KBM-7 (cell line): ENCODE results near the gene ZBTB9.
"Not testable (repeated sequence)": the region's sequence is repeated elsewhere in the genome, so short reads cannot be mapped to it uniquely, and the experiment has no call there.

Source experiments
- DNase-seq: peaks from one replicate; pipeline ENCODE4 v3.0.0-alpha.2; 2015
- in situ Hi-C: fragments of 300-500 bp; cut with MboI; formaldehyde crosslinking; loops from 2 replicates; pipeline ENCODE4 v1.14.3; 2020; ENCODE audit warnings: low sequenced_read_pairs, low pct_unique_long_range_greater_than_20kb, mixed read lengths

ZBTB9 gene

GRCh38 chr6:33451606-33452005 lies 2.8 kb upstream of the ZBTB9 start:
- DNase-seq = no peak
- in situ Hi-C loops = no loop called here

GRCh38 chr6:33452496-33452895 lies 1.9 kb upstream of the ZBTB9 start:
- DNase-seq = no peak
- in situ Hi-C loops = no loop called here

- DNase-seq = peak; percentile 27
- in situ Hi-C loops = no loop called here
Measured at GRCh38 chr6:33453393-33454008, 875 bp upstream of the ZBTB9 start.

- no peak for DNase-seq
- in situ Hi-C loops = no loop called here
Measured at GRCh38 chr6:33455051-33455450, 675 bp downstream of the ZBTB9 start.

DNA sequence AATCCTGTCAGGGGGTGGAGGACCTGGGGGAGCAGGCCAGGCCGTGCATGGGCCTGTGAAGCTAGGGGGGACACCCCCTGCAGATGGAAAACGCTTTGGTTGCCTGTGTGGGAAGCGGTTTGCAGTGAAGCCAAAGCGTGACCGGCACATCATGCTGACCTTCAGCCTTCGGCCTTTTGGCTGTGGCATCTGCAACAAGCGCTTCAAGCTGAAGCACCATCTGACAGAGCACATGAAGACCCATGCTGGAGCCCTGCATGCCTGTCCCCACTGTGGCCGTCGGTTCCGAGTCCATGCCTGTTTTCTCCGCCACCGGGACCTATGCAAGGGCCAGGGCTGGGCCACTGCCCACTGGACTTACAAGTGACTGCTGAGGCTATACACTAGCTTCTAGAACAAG lies 1.8 kb downstream of the ZBTB9 start:
- no peak for DNase-seq
- in situ Hi-C loops = no loop called here

DNA sequence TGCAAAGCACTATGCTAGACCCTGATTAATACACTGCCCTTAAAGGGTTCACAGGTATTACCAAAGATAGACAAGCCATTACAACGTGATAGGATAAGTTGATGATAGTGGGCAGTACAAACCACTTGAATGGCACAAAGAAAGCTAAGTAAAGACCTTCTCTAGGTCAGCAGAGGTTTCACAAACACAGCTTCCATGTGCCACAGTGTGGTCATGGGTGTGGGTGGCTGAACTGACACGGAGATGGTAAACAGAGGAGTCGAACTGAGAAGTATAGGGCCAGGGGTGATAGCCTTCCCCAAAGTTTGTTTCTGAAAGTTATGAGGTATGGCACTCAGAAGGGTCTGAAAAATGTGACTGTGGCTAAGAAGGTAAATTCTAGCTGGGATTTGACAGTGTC lies 4.3 kb downstream of the ZBTB9 start:
- in situ Hi-C loops = no loop called here
- no peak for DNase-seq

GRCh38 chr6:33459226-33459625 lies 4.8 kb downstream of the ZBTB9 start:
- DNase-seq = no peak
- in situ Hi-C loops = no loop called here

DNA sequence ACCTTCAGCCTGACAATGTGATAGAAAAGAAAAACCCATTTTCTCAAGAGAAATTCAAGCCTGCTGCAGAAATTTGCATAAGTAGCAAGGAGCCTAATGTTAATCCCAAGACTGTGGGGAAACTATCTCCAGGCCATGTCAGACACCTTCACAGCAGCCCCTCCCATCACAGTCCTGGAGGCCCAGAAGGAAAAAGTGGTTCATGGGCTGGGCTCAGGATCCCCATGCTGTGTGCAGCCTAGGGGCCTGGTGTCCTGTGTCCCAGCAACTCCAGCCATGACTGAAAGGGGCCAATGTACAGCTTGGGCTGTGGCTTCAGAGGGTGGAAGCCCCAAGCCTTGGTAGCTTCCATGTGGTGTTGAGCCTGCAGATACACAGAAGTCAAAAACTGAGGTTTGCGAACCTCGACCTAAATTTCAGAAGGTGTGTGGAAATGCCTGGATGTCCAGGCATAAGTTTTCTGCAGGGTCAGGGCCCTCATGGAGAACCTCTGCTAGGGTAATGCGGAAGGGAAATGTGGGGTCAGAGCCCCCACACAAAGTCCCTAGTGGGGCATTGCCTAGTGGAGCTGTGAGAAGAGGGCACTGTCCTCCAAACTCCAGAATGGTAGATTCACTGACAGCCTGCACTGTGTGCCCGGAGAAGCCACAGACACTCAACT lies 11.8 kb downstream of the ZBTB9 start:
- DNase-seq = no peak
- in situ Hi-C loops = no loop called here

DNA sequence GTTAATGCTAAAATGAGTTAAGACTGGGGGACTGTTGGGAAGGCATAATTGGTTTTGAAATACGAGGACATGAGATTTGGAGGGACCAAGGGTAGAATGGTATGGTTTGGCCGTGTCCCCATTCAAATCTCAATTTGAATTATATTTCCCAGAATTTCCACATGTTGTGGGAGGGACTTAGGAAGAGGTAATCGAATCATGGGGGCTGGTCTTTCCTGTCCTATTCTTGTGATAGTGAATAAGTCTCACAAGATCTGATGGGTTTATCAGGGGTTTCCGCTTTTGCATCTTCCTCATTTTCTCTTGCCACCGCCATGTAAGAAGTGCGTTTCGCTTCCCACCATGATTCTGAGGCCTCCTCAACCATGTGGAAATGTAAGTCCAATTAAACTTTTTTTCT lies 12.7 kb downstream of the ZBTB9 start:
- no peak for DNase-seq
- in situ Hi-C loops = no loop called here

GRCh38 chr6:33469661-33470060 lies 15.3 kb downstream of the ZBTB9 start:
- in situ Hi-C loops = no loop called here
- DNase-seq = no peak

GRCh38 chr6:33477864-33478263 lies 23.5 kb downstream of the ZBTB9 start:
- DNase-seq = no peak
- in situ Hi-C loops = no loop called here

GRCh38 chr6:33481192-33481591 lies 26.8 kb downstream of the ZBTB9 start:
- DNase-seq = no peak
- in situ Hi-C loops = no loop called here

DNA sequence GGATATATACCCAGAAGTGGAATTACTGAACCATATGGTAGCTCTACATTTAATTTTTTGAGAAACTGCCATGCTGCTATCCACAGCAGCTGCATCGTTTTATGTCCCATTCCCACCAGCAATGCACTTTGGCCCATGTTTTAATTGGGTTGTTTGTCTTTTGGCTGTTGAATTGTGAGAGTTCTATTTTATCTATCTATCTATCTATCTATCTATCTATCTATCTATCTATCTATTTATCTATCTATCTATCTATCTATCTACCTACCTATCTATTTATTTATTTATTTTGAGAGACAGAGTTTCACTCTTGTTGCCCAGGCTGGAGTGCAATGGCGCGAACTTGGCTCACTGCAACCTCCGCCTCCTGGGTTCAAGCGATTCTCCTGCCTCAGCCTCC lies 28.2 kb downstream of the ZBTB9 start:
- DNase-seq, in situ Hi-C loops: not testable (repeated sequence)

GRCh38 chr6:33483678-33484077 lies 29.3 kb downstream of the ZBTB9 start:
- in situ Hi-C loops = no loop called here
- DNase-seq = no peak

- in situ Hi-C loops, DNase-seq: not testable (repeated sequence)
Measured at GRCh38 chr6:33484673-33485262, 30.4 kb downstream of the ZBTB9 start.

- DNase-seq, in situ Hi-C loops: not testable (repeated sequence)
Measured at GRCh38 chr6:33485680-33486079, 31.3 kb downstream of the ZBTB9 start.

- DNase-seq = no peak
- in situ Hi-C loops = no loop called here
Measured at GRCh38 chr6:33488339-33488738, 34.0 kb downstream of the ZBTB9 start.

- DNase-seq = no peak
- in situ Hi-C loops = no loop called here
Measured at GRCh38 chr6:33490198-33490597, 35.8 kb downstream of the ZBTB9 start.

DNA sequence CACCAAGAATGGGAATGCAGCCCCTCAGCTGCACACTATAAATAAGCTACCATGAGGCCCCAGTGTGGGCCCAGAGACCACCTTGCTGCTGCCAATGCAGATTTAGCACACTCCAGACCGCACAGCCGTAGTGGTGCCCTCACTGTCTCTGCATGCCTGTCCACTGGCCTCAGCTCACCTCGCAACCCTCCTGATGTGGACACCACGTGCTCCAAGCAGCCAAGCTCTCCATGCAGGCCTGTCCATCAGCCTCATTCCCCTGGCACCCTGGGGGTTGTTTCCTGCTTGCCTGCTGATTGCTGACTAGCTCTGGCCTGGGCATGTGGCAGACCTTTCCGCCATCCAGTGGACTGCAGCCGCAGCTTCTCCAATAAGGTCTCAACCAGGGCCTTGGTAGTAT lies 36.2 kb downstream of the ZBTB9 start:
- in situ Hi-C loops = no loop called here

DNA sequence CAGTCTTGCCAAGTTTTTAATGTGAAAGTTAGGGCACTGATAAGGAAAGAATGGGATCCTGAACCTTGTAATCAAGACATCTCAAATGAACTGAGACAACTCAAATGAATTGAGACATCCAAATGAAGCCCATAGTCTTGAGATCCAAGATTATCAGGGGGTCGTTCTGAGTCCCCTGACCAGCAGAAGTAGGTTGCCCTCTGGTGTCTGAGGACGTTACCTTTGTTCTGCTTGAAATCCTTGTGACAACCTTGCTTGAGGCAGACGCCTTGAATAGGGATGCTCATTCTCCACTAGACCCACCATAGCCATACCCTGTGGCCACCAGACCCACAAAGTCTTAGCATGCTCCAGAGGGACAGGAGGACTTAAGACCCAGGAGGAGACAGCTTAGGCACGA lies 37.7 kb downstream of the ZBTB9 start:
- no peak for DNase-seq
- in situ Hi-C loops = no loop called here

More for the DNA sequence above, 36.2 kb downstream of the ZBTB9 start:
- no peak for DNase-seq

- DNase-seq = no peak
- in situ Hi-C loops = no loop called here
Measured at GRCh38 chr6:33497157-33497556, 42.8 kb downstream of the ZBTB9 start.
